Measurements from ENCODE around the gene SIDT1.

The SIDT1 gene

GRCh38 chr3:113615976-113616375 lies 83.6 kb downstream of the SIDT1 start:
- Histone ChIP-seq H3K4me3 (ENCODE audit: low read length) (no peak overlapping the region), H3K36me3 (ENCODE audit: control insufficient read depth, insufficient read depth, low read length) (no peaks in the 10 kb centered on the region), H3K4me1 (ENCODE audit: control insufficient read depth, insufficient read depth, low read length) (no peaks in the 10 kb centered on the region), H3K27me3 (ENCODE audit: control insufficient read depth, insufficient read depth, low read length) (no peaks in the 10 kb centered on the region), H3K27ac (ENCODE audit: low read length) (no peak overlapping the region), H3K9me3 (ENCODE audit: control insufficient read depth, insufficient read depth, low read length) (no peaks in the 10 kb centered on the region)
- DNase-seq (ENCODE audit: low read depth, low spot score): no peak
- no CpG with 5 or more reads among the region's 4 CpGs for WGBS (ENCODE audit: insufficient coverage, insufficient read length)

GRCh38 chr3:113617726-113618125 lies 85.4 kb downstream of the SIDT1 start:
- WGBS (ENCODE audit: insufficient coverage, insufficient read length): no CpG with 5 or more reads among the region's 2 CpGs
- Histone ChIP-seq H3K27me3 (ENCODE audit: control insufficient read depth, insufficient read depth, low read length) (no peaks in the 10 kb centered on the region), H3K27ac (ENCODE audit: low read length) (no peak overlapping the region), H3K4me1 (ENCODE audit: control insufficient read depth, insufficient read depth, low read length) (no peaks in the 10 kb centered on the region), H3K36me3 (ENCODE audit: control insufficient read depth, insufficient read depth, low read length) (no peaks in the 10 kb centered on the region), H3K4me3 (ENCODE audit: low read length) (no peak overlapping the region), H3K9me3 (ENCODE audit: control insufficient read depth, insufficient read depth, low read length) (no peaks in the 10 kb centered on the region)
- DNase-seq (ENCODE audit: low read depth, low spot score): no peak

- Histone ChIP-seq H3K36me3 (ENCODE audit: control insufficient read depth, insufficient read depth, low read length) (no peaks in the 10 kb centered on the region), H3K4me3 (ENCODE audit: low read length) (no peak overlapping the region), H3K9me3 (ENCODE audit: control insufficient read depth, insufficient read depth, low read length) (no peaks in the 10 kb centered on the region), H3K27me3 (ENCODE audit: control insufficient read depth, insufficient read depth, low read length) (no peaks in the 10 kb centered on the region), H3K4me1 (ENCODE audit: control insufficient read depth, insufficient read depth, low read length) (no peaks in the 10 kb centered on the region), H3K27ac (ENCODE audit: low read length) (no peak overlapping the region)
- no peak for DNase-seq (ENCODE audit: low read depth, low spot score)
Measured at GRCh38 chr3:113620091-113620490, 87.7 kb downstream of the SIDT1 start.

GRCh38 chr3:113623324-113623723 lies 91.0 kb downstream of the SIDT1 start:
- Histone ChIP-seq H3K4me3 (ENCODE audit: low read length) (no peak overlapping the region), H3K27ac (ENCODE audit: low read length) (no peak overlapping the region), H3K4me1 (ENCODE audit: control insufficient read depth, insufficient read depth, low read length) (no peaks in the 10 kb centered on the region), H3K9me3 (ENCODE audit: control insufficient read depth, insufficient read depth, low read length) (no peaks in the 10 kb centered on the region), H3K36me3 (ENCODE audit: control insufficient read depth, insufficient read depth, low read length) (no peaks in the 10 kb centered on the region), H3K27me3 (ENCODE audit: control insufficient read depth, insufficient read depth, low read length) (no peaks in the 10 kb centered on the region)
- DNase-seq (ENCODE audit: low read depth, low spot score): peak; percentile 25
- WGBS (ENCODE audit: insufficient coverage, insufficient read length): no CpG with 5 or more reads among the region's 19 CpGs

GRCh38 chr3:113623811-113624210 lies 91.5 kb downstream of the SIDT1 start:
- no peaks in the 10 kb centered on the region for H3K4me1 ChIP-seq (ENCODE audit: control insufficient read depth, insufficient read depth, low read length)
- H3K36me3 ChIP-seq (ENCODE audit: control insufficient read depth, insufficient read depth, low read length): no peaks in the 10 kb centered on the region
- H3K4me3 ChIP-seq (ENCODE audit: low read length): no peak overlapping the region
- DNase-seq (ENCODE audit: low read depth, low spot score): no peak
- no peaks in the 10 kb centered on the region for H3K9me3 ChIP-seq (ENCODE audit: control insufficient read depth, insufficient read depth, low read length)
- no peak overlapping the region for H3K27ac ChIP-seq (ENCODE audit: low read length)
- no CpG with 5 or more reads among the region's 7 CpGs for WGBS (ENCODE audit: insufficient coverage, insufficient read length)
- no peaks in the 10 kb centered on the region for H3K27me3 ChIP-seq (ENCODE audit: control insufficient read depth, insufficient read depth, low read length)

- H3K36me3 ChIP-seq (ENCODE audit: control insufficient read depth, insufficient read depth, low read length): no peaks in the 10 kb centered on the region
- H3K4me1 ChIP-seq (ENCODE audit: control insufficient read depth, insufficient read depth, low read length): no peaks in the 10 kb centered on the region
- WGBS (ENCODE audit: insufficient coverage, insufficient read length): no CpG with 5 or more reads among the region's 12 CpGs
- no peak overlapping the region for H3K4me3 ChIP-seq (ENCODE audit: low read length)
- H3K27me3 ChIP-seq (ENCODE audit: control insufficient read depth, insufficient read depth, low read length): no peaks in the 10 kb centered on the region
- no peak overlapping the region for H3K27ac ChIP-seq (ENCODE audit: low read length)
- DNase-seq (ENCODE audit: low read depth, low spot score): no peak
- H3K9me3 ChIP-seq (ENCODE audit: control insufficient read depth, insufficient read depth, low read length): no peaks in the 10 kb centered on the region
Measured at GRCh38 chr3:113625834-113626233, 93.5 kb downstream of the SIDT1 start.

GRCh38 chr3:113626503-113627371 lies 94.4 kb downstream of the SIDT1 start:
- H3K27ac ChIP-seq (ENCODE audit: low read length): no peak overlapping the region
- H3K36me3 ChIP-seq (ENCODE audit: control insufficient read depth, insufficient read depth, low read length): no peaks in the 10 kb centered on the region
- no peak overlapping the region for H3K4me3 ChIP-seq (ENCODE audit: low read length)
- peak; percentile 52 for DNase-seq (ENCODE audit: low read depth, low spot score)
- H3K27me3 ChIP-seq (ENCODE audit: control insufficient read depth, insufficient read depth, low read length): no peaks in the 10 kb centered on the region
- H3K9me3 ChIP-seq (ENCODE audit: control insufficient read depth, insufficient read depth, low read length): no peaks in the 10 kb centered on the region
- no peaks in the 10 kb centered on the region for H3K4me1 ChIP-seq (ENCODE audit: control insufficient read depth, insufficient read depth, low read length)
- no CpG with 5 or more reads among the region's 10 CpGs for WGBS (ENCODE audit: insufficient coverage, insufficient read length)

GRCh38 chr3:113628316-113628715 lies 96.0 kb downstream of the SIDT1 start:
- DNase-seq (ENCODE audit: low read depth, low spot score): no peak
- WGBS (ENCODE audit: insufficient coverage, insufficient read length): no CpG with 5 or more reads among the region's 2 CpGs
- H3K4me3 ChIP-seq (ENCODE audit: low read length): no peak overlapping the region
- no peaks in the 10 kb centered on the region for H3K27me3 ChIP-seq (ENCODE audit: control insufficient read depth, insufficient read depth, low read length)
- H3K4me1 ChIP-seq (ENCODE audit: control insufficient read depth, insufficient read depth, low read length): no peaks in the 10 kb centered on the region
- H3K36me3 ChIP-seq (ENCODE audit: control insufficient read depth, insufficient read depth, low read length): no peaks in the 10 kb centered on the region
- H3K27ac ChIP-seq (ENCODE audit: low read length): no peak overlapping the region
- H3K9me3 ChIP-seq (ENCODE audit: control insufficient read depth, insufficient read depth, low read length): no peaks in the 10 kb centered on the region

- no peak overlapping the region for H3K27ac ChIP-seq (ENCODE audit: low read length)
- no peaks in the 10 kb centered on the region for H3K36me3 ChIP-seq (ENCODE audit: control insufficient read depth, insufficient read depth, low read length)
- no peak for DNase-seq (ENCODE audit: low read depth, low spot score)
- no CpG with 5 or more reads among the region's 6 CpGs for WGBS (ENCODE audit: insufficient coverage, insufficient read length)
- H3K4me3 ChIP-seq (ENCODE audit: low read length): no peak overlapping the region
- no peaks in the 10 kb centered on the region for H3K9me3 ChIP-seq (ENCODE audit: control insufficient read depth, insufficient read depth, low read length)
- H3K4me1 ChIP-seq (ENCODE audit: control insufficient read depth, insufficient read depth, low read length): no peaks in the 10 kb centered on the region
- no peaks in the 10 kb centered on the region for H3K27me3 ChIP-seq (ENCODE audit: control insufficient read depth, insufficient read depth, low read length)
Measured at GRCh38 chr3:113628788-113629187, 96.4 kb downstream of the SIDT1 start.

GRCh38 chr3:113629584-113630421 lies 97.4 kb downstream of the SIDT1 start:
- no peak overlapping the region for H3K4me3 ChIP-seq (ENCODE audit: low read length)
- no peaks in the 10 kb centered on the region for H3K9me3 ChIP-seq (ENCODE audit: control insufficient read depth, insufficient read depth, low read length)
- DNase-seq (ENCODE audit: low read depth, low spot score): no peak
- H3K36me3 ChIP-seq (ENCODE audit: control insufficient read depth, insufficient read depth, low read length): no peaks in the 10 kb centered on the region
- no peak overlapping the region for H3K27ac ChIP-seq (ENCODE audit: low read length)
- WGBS (ENCODE audit: insufficient coverage, insufficient read length): no CpG with 5 or more reads among the region's 16 CpGs
- H3K27me3 ChIP-seq (ENCODE audit: control insufficient read depth, insufficient read depth, low read length): no peaks in the 10 kb centered on the region
- no peaks in the 10 kb centered on the region for H3K4me1 ChIP-seq (ENCODE audit: control insufficient read depth, insufficient read depth, low read length)
